ENCODE data around the gene RAD1.

The RAD1 gene

GRCh38 chr5:34859253-34859652 is 56.1 kb downstream of the RAD1 start:
- DNase-seq: no peak

DNA sequence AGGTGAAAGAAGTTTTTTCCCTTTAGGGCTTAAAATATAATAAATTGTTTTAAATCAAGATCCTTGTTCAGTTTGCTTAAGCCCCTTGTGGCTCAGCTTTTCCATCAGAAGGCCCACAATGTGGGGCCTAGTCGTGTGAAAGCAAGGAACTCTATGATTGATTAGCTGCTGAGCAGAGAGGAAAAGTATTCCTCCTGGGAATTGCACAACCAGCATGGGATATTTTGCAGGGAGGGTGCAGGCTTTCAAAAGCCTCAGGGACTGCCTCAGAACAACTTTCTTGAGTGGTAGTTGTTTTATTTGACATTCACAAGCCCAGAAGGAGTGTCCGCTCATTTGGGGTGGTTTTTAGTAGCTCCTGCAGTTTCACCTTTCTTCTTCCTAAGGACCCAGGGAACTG is 56.5 kb downstream of the RAD1 start:
- DNase-seq: no peak

- DNase-seq: no peak
Observed at GRCh38 chr5:34857894-34858293, 57.4 kb downstream of the RAD1 start.

DNA sequence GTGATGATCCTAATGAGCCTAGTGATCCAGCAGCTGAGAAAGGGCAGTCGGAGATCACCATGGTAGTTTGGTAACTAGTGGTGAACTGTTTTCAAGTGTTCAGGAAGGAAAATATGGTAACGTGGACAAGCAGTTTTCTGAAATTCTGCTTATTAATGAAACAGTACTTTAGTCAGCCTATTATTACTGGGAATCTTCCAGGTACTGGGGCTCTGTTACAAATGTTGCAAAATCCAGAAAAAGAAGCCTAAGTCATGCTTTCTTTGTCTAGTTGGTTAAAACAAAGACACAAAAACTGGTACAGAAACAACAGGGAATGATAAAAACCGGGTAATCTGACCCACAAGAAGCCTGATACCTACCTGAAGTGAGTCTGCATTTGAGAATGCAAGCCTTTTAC is 58.1 kb downstream of the RAD1 start:
- DNase-seq: no peak

Measured in CD4-positive, alpha-beta T cell treated with Interleukin-17A for 1 hour (primary cell).